SK-N-SH (cell line): ENCODE measurements around the gene PTPN14. TPM values are rescaled to one million over a fixed set of nuclear protein-coding genes. Genes with fewer than 3 reads are reported as not detected.
A peak's percentile ranks its signal among the peaks of the same experiment; 100 is the strongest.

Experiments
- CTCF ChIA-PET: fragments of 300-600, 350-600 bp; formaldehyde crosslinking; extraction: SDS; loops from one replicate; lab custom pipeline; 2021; lab: Yijun Ruan, JAX
- POLR2A ChIA-PET: fragments of 350-600 bp; sonication (Branson Sonifier 250); formaldehyde crosslinking; extraction: SDS; loops from one replicate; lab custom pipeline; 2020; ENCODE audit warnings: antibody characterized with exemption, inconsistent platforms; lab: Yijun Ruan, JAX
- DNase-seq: peaks from one replicate; pipeline ENCODE4 v3.0.0; 2012
- H2AFZ ChIP-seq: fragments of 200-600 bp; sonication (generic); 2 replicates; pipeline ENCODE4 v1.8.1; 2016; ENCODE audit warnings: antibody characterized with exemption, mild to moderate bottlenecking, low read depth
- H3F3A ChIP-seq: fragments of 200-600 bp; sonication (generic); replicated peaks from 2 replicates; pipeline ENCODE3; 2016; ENCODE audit warnings: antibody characterized with exemption, mild to moderate bottlenecking; ENCODE audit not compliant: insufficient read depth
- H3K27ac ChIP-seq, 2 experiments: fragments of 200-500 bp in 1 of 2; fragments of 200-600 bp in 1 of 2; sonication (Bioruptor generic) in 1 of 2; sonication (generic), shearing (Covaris generic) in 1 of 2; 2 replicates each; pipeline versions ENCODE4 v1.5.1 to v1.6.1; 2014 to 2016; ENCODE audit warnings: low read depth in 2 of 2, inconsistent platforms in 1 of 2, low read length in 1 of 2, mild to moderate bottlenecking in 1 of 2, mixed read lengths in 1 of 2
- H3K27me3 ChIP-seq: fragments of 200-600 bp; sonication (generic), shearing (Covaris generic); 2 replicates; pipeline ENCODE4 v1.6.1; 2016; ENCODE audit warnings: mixed run types; ENCODE audit not compliant: insufficient read depth
- H3K36me3 ChIP-seq, 2 experiments: fragments of 200-500 bp in 1 of 2; fragments of 200-600 bp in 1 of 2; sonication (Bioruptor generic) in 1 of 2; sonication (generic) in 1 of 2; replicated peaks in 1 of 2; 2 replicates each; pipeline versions ENCODE3 to v1.5.1; 2014 to 2016; ENCODE audit warnings: low read length in 1 of 2, mild to moderate bottlenecking in 1 of 2; ENCODE audit not compliant: insufficient read depth in 2 of 2, control insufficient read depth in 1 of 2
- H3K4me1 ChIP-seq, 2 experiments: fragments of 200-500 bp in 1 of 2; fragments of 200-600 bp in 1 of 2; sonication (Bioruptor generic) in 1 of 2; sonication (generic), shearing (Covaris generic) in 1 of 2; 2 replicates each; pipeline versions ENCODE4 v1.5.1 to v1.6.1; 2014 to 2016; ENCODE audit warnings: low read depth in 1 of 2, low read length in 1 of 2, mixed run types in 1 of 2; ENCODE audit not compliant: insufficient read depth in 2 of 2, control insufficient read depth in 1 of 2
- H3K4me2 ChIP-seq: fragments of 200-600 bp; sonication (generic), shearing (Covaris generic); 2 replicates; pipeline ENCODE4 v1.6.1; 2017; ENCODE audit warnings: mixed run types
- H3K4me3 ChIP-seq, 2 experiments: fragments of 200-500 bp in 1 of 2; fragments of 200-600 bp in 1 of 2; sonication (Bioruptor generic) in 1 of 2; sonication (generic), shearing (Covaris generic) in 1 of 2; 2 replicates each; pipeline versions ENCODE4 v1.5.1 to v1.8.1; 2014 to 2016; ENCODE audit warnings: low read depth in 2 of 2, inconsistent platforms in 1 of 2, low read length in 1 of 2, mild to moderate bottlenecking in 1 of 2, mixed read lengths in 1 of 2, moderate library complexity in 1 of 2
- H3K79me2 ChIP-seq: fragments of 200-600 bp; sonication (generic); 2 replicates; pipeline ENCODE4 v1.8.1; 2017; ENCODE audit warnings: mild to moderate bottlenecking; ENCODE audit not compliant: insufficient read depth
- H3K9ac ChIP-seq: fragments of 200-600 bp; sonication (generic); 2 replicates; pipeline ENCODE4 v1.6.1; 2017; ENCODE audit warnings: mixed run types
- H3K9me2 ChIP-seq: fragments of 200-600 bp; sonication (generic); 2 replicates; pipeline ENCODE4 v1.6.1; 2017; ENCODE audit warnings: mixed run types
- H3K9me3 ChIP-seq: fragments of 200-600 bp; sonication (generic); 2 replicates; pipeline ENCODE4 v1.6.1; 2017; ENCODE audit warnings: mixed run types, mild to moderate bottlenecking, moderate library complexity
- H4K20me1 ChIP-seq: fragments of 200-600 bp; sonication (generic); 2 replicates; pipeline ENCODE4 v1.6.1; 2017; ENCODE audit warnings: mild to moderate bottlenecking, mixed run types; ENCODE audit not compliant: insufficient read depth
- FOXJ3 ChIP-seq: sonication (generic); formaldehyde crosslinking; IDR thresholded peaks from 2 replicates; pipeline ENCODE4 v1.5.1; 2020; ENCODE audit warnings: mild to moderate bottlenecking, missing genetic modification reagents
- FOXM1 ChIP-seq: IDR thresholded peaks from 2 replicates; pipeline ENCODE4 v1.4.0; 2012; ENCODE audit warnings: low read depth, mild to moderate bottlenecking
- GATA2 ChIP-seq: sonication (generic); formaldehyde crosslinking; IDR thresholded peaks from 2 replicates; pipeline ENCODE4 v1.5.0; 2020; ENCODE audit warnings: mild to moderate bottlenecking, missing genetic modification reagents
- IRF3 ChIP-seq: fragments of 150-350 bp; IDR thresholded peaks from 2 replicates; pipeline ENCODE4 v1.6.1; 2016; ENCODE audit warnings: mild to moderate bottlenecking, low read depth, low read length
- JUND ChIP-seq: IDR thresholded peaks from 2 replicates; pipeline ENCODE4 v1.4.0; 2012
- NFIC ChIP-seq: IDR thresholded peaks from 2 replicates; pipeline ENCODE4 v1.4.0; 2012; ENCODE audit warnings: borderline replicate concordance
- NRF1 ChIP-seq: IDR thresholded peaks from 2 replicates; pipeline ENCODE4 v1.6.1; 2012; ENCODE audit warnings: low read depth, mild to moderate bottlenecking, low read length
- POLR2AphosphoS5 ChIP-seq: IDR thresholded peaks from 2 replicates; pipeline ENCODE4 v1.6.1; 2012; ENCODE audit warnings: low read depth, low read length
- SMC3 ChIP-seq: IDR thresholded peaks from 2 replicates; pipeline ENCODE4 v1.6.1; 2012; ENCODE audit warnings: low read depth, low read length, improper control_type of control experiment
- TEAD4 ChIP-seq: IDR thresholded peaks from 2 replicates; pipeline ENCODE4 v1.4.0; 2012; ENCODE audit warnings: mild to moderate bottlenecking, borderline replicate concordance; ENCODE audit not compliant: insufficient read depth
- YY1 ChIP-seq: IDR thresholded peaks from 2 replicates; pipeline ENCODE4 v1.4.0; 2012; ENCODE audit warnings: low read depth, mild to moderate bottlenecking
- ZBTB33 ChIP-seq: IDR thresholded peaks from 2 replicates; pipeline ENCODE4 v1.4.0; 2012; ENCODE audit warnings: low read depth, borderline replicate concordance
- WGBS: methylation state at CpG from one replicate; pipeline ENCODE4 v1.1.6; 2017; ENCODE audit warnings: low lambda C conversion rate; 5-methylcytosine and 5-hydroxymethylcytosine counted together
- polyA plus RNA-seq, 3 experiments: library from polyadenylated mRNA; depleted of rRNA; stranded (reverse); fragments of >200 nt; gene quantifications; 2 replicates each; pipeline ENCODE4 v1.2.3, GENCODE V29; 2012
- TF ChIP-seq, protein P1 (sequence below): IDR thresholded peaks from 2 replicates; pipeline ENCODE4; 2012
- TF ChIP-seq, protein P2 (sequence below): fragments of 200-600 bp; sonication (generic); IDR thresholded peaks from 2 replicates; pipeline ENCODE4 v1.6.1; 2017; ENCODE audit warnings: antibody characterized with exemption, mild to moderate bottlenecking, moderate library complexity
- TF ChIP-seq, protein P3 (sequence below): IDR thresholded peaks from 2 replicates; pipeline ENCODE4 v1.6.1; 2012; ENCODE audit warnings: mild to moderate bottlenecking, low read depth, low read length, moderate library complexity

PTPN14 gene
- polyA plus RNA-seq, 1 of the 3 experiments (the other 2 are of a cell fraction), result 12.8 TPM

GRCh38 chr1:214473862-214474261 lies 77.5 kb downstream of the PTPN14 start:
- Histone ChIP-seq H3K9me3 (no peaks in the 10 kb centered on the region), H2AFZ (no peak overlapping the region), H3K36me3 (no peaks in the 10 kb centered on the region), H3F3A (peaks cover 30% of the 10 kb centered on the region), H3K4me1 (peaks cover 0 to 59% of the 10 kb centered on the region in 2 experiments), H3K9ac (no peak overlapping the region), H3K27me3 (no peaks in the 10 kb centered on the region), H3K4me3 (no peak overlapping the region), H3K27ac (peak overlapping the region in 1 of 2 experiments; percentile 67; a peak in 1 of 4 replicates), H3K4me2 (no peak overlapping the region), H4K20me1 (peaks cover 72% of the 10 kb centered on the region), H3K79me2 (peaks cover 100% of the 10 kb centered on the region), H3K9me2 (no peaks in the 10 kb centered on the region)
- WGBS, result 97% methylated on average over 2 of the region's 2 CpGs
- POLR2A ChIA-PET, result no interaction called here
- CTCF ChIA-PET, result no interaction called here
- TF ChIP-seq NFIC (no peak), GATA2 (no peak), IRF3 (no peak), TEAD4 (no peak), NRF1 (no peak)
- TF ChIP-seq, protein P1, sequence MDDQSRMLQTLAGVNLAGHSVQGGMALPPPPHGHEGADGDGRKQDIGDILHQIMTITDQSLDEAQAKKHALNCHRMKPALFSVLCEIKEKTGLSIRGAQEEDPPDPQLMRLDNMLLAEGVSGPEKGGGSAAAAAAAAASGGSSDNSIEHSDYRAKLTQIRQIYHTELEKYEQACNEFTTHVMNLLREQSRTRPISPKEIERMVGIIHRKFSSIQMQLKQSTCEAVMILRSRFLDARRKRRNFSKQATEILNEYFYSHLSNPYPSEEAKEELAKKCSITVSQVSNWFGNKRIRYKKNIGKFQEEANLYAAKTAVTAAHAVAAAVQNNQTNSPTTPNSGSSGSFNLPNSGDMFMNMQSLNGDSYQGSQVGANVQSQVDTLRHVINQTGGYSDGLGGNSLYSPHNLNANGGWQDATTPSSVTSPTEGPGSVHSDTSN, result no peak
- no peak for DNase-seq

GRCh38 chr1:214473387-214473786 lies 78.0 kb downstream of the PTPN14 start:
- Histone ChIP-seq H4K20me1 (peaks cover 74% of the 10 kb centered on the region), H3K4me3 (no peak overlapping the region), H3K27me3 (no peaks in the 10 kb centered on the region), H3K9me2 (no peaks in the 10 kb centered on the region), H3F3A (peaks cover 25% of the 10 kb centered on the region), H2AFZ (no peak overlapping the region), H3K4me1 (peaks cover 0 to 60% of the 10 kb centered on the region in 2 experiments), H3K9me3 (no peaks in the 10 kb centered on the region), H3K79me2 (peaks cover 100% of the 10 kb centered on the region), H3K27ac (peak overlapping the region in 1 of 2 experiments; percentile 67; a peak in 2 of 4 replicates), H3K36me3 (no peaks in the 10 kb centered on the region), H3K9ac (no peak overlapping the region), H3K4me2 (no peak overlapping the region)
- 100% methylated on average over 1 of the region's 1 CpG for WGBS
- DNase-seq, result no peak
- ChIA-PET CTCF (no interaction called here), POLR2A (no interaction called here)
- TF ChIP-seq IRF3, result no peak
- no peak for TF ChIP-seq SMC3
- no peak for TF ChIP-seq FOXM1
- TF ChIP-seq, protein P2, sequence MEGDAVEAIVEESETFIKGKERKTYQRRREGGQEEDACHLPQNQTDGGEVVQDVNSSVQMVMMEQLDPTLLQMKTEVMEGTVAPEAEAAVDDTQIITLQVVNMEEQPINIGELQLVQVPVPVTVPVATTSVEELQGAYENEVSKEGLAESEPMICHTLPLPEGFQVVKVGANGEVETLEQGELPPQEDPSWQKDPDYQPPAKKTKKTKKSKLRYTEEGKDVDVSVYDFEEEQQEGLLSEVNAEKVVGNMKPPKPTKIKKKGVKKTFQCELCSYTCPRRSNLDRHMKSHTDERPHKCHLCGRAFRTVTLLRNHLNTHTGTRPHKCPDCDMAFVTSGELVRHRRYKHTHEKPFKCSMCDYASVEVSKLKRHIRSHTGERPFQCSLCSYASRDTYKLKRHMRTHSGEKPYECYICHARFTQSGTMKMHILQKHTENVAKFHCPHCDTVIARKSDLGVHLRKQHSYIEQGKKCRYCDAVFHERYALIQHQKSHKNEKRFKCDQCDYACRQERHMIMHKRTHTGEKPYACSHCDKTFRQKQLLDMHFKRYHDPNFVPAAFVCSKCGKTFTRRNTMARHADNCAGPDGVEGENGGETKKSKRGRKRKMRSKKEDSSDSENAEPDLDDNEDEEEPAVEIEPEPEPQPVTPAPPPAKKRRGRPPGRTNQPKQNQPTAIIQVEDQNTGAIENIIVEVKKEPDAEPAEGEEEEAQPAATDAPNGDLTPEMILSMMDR, result no peak
- TF ChIP-seq POLR2AphosphoS5, result no peak
- no peak for TF ChIP-seq ZBTB33
- TF ChIP-seq JUND, result no peak
- TF ChIP-seq, protein P1, result no peak
- TF ChIP-seq, protein P3, sequence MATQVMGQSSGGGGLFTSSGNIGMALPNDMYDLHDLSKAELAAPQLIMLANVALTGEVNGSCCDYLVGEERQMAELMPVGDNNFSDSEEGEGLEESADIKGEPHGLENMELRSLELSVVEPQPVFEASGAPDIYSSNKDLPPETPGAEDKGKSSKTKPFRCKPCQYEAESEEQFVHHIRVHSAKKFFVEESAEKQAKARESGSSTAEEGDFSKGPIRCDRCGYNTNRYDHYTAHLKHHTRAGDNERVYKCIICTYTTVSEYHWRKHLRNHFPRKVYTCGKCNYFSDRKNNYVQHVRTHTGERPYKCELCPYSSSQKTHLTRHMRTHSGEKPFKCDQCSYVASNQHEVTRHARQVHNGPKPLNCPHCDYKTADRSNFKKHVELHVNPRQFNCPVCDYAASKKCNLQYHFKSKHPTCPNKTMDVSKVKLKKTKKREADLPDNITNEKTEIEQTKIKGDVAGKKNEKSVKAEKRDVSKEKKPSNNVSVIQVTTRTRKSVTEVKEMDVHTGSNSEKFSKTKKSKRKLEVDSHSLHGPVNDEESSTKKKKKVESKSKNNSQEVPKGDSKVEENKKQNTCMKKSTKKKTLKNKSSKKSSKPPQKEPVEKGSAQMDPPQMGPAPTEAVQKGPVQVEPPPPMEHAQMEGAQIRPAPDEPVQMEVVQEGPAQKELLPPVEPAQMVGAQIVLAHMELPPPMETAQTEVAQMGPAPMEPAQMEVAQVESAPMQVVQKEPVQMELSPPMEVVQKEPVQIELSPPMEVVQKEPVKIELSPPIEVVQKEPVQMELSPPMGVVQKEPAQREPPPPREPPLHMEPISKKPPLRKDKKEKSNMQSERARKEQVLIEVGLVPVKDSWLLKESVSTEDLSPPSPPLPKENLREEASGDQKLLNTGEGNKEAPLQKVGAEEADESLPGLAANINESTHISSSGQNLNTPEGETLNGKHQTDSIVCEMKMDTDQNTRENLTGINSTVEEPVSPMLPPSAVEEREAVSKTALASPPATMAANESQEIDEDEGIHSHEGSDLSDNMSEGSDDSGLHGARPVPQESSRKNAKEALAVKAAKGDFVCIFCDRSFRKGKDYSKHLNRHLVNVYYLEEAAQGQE, result no peak
- no peak for TF ChIP-seq YY1
- no peak for TF ChIP-seq FOXJ3
